GM11168 (cell line): ENCODE results near the gene AADAC.
"Not testable (repeated sequence)": the region's sequence is repeated elsewhere in the genome, so short reads cannot be mapped to it uniquely, and the experiment has no call there.

Source experiments
- in situ Hi-C: fragments of 300-500 bp; cut with MboI; formaldehyde crosslinking; loops from one replicate; pipeline ENCODE4 v1.12.0; 2022; ENCODE audit warnings: low sequenced_read_pairs; ENCODE audit not compliant: unreplicated experiment

Gene AADAC

DNA sequence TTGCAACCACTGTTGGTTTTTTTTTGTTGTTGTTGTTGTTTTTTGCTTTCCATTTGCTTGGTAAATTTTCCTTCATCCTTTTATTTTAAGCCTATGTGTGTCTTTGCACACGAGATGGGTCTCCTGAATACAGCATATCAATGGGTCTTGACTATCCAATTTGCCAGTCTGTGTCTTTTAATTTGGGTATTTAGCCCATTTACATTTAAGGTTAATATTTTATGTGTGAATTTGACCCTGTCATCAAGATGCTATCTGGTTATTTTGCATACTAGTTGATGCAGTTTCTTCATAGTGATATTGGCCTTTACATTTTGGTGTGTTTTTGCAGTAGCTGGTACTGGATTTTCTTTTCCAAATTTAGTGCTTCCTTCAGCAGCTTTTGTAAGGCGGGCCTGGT, 36.1 kb downstream of the AADAC start:
- in situ Hi-C loops = not testable (repeated sequence)

DNA sequence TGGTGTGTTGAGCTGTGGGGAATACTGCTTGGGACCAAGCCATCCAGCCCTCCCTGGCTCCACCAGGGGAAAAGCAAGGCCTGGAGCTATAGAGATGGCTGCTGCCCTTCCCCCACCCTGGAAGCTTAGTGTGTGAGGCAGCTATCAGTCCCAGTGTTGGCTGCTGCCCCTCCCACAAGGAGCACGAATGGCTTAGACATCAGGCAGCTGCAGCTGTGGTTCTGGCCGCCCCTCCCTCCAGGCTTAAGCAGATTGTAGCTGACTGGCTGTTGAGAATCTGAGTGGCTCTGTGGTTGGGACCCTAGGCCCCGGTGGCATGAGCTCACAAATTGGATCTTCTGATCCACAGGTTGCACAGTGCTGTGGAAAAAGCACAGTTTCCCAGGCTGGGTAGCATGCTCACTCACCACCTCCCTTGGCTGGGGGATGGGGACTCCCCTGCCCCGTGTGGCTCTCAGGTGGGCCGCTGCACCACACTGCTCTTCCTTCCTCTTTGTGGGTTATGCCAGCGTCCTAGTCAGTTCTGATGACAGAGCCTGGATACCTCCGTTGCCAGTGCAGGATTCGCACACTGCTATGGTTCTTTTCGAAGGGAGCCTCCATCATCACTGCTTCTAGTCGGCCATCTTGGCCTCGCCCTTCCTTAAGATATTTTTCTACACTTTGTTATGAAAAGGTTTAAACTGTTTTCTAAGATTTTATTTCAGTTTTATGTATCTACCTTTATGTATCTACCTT, 38.3 kb downstream of the AADAC start:
- in situ Hi-C loops = no loop called here

DNA sequence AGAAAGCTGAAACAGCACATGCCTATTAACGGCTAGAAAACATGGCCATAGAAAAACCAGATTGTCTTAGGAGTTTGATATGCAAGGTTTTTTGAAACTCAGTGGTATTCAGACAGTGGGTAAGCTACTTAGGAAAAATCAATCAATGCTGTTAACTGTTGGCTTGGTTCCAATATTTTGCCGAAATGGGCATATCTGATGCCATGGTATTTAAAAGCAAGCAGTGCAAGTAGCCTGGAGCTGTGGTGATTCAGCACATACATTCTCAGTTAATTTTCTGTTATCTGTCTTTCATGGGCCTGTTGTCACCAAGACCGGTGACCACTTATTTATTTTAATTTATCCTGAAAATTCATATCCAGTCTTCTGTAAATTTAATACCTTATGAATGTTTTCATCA, 42.2 kb downstream of the AADAC start:
- in situ Hi-C loops = no loop called here

DNA sequence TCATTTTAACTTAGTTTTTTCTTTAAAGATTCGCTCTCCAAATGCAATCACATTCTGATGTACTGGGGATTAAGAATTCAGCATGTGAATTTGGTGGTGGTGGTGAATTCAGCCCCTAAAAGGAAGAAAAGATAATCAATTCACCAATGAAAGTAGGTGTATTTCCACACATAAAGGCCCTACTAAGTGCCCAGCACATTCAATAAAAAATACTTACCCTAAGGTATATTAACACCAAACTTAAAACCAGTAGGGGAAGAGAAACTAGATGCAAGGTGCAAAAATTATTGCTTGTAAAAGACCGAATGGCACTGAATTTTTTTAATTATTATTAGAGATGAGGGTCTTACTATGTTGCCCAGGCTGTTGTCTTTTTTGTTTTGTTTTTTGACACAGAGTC, 42.7 kb downstream of the AADAC start:
- in situ Hi-C loops = no loop called here

DNA sequence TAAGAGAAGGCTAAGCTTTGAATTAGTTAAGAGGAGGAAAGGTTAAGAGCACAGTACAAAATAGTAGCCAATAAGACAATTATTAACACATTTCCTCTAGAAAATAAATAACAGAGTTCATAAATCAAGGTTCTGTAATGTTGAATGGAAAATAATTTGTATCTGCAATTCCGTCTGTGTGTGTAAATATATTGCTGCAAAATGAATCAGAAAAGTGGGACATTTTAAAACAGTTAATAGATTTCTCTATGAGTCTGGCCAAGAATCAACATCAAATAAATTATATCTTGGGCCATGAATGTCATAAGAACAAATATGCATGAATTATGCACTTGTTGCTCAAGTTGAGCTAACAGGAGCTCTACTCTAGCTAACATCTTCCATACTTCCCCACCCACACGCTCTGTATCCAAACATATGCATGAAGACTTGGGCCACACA, 45.3 kb downstream of the AADAC start:
- in situ Hi-C loops = no loop called here

DNA sequence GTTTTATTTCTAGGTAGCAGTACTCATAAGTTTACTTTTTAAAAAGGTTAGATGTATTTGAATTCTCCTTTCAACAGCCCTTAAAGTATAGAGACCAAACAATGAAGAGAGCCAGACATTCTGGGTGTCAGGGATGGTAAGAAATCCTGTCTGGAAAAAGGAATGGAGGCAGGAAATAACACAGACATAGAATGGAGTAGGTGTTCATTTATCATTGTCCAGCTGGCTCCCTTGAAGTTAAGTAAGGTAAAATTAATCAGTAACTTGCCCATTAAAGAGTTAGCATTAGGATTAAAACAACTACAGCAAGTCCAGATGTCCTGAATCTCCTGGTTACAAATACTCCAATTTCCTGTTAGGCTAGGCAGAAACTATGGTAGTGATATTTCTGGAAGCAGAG, 46.0 kb downstream of the AADAC start:
- in situ Hi-C loops = no loop called here

DNA sequence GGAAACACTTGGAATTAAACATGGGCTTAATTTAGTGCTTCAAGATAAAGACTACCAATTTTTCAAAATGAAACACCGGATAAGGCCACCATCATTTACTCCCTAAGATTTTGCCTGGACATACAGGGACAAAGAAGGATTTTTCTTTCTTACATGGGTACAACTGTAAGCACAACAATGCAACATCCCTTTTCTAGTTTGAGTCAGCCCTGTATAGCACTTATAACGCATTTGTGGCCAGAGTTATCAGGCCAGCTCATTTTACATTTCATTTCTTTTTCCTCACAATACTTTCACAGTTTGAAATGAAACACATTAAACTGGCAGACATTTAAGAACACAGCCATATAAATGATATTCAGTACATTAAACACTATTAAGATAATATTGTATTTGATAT, 49.7 kb downstream of the AADAC start:
- in situ Hi-C loops = no loop called here

DNA sequence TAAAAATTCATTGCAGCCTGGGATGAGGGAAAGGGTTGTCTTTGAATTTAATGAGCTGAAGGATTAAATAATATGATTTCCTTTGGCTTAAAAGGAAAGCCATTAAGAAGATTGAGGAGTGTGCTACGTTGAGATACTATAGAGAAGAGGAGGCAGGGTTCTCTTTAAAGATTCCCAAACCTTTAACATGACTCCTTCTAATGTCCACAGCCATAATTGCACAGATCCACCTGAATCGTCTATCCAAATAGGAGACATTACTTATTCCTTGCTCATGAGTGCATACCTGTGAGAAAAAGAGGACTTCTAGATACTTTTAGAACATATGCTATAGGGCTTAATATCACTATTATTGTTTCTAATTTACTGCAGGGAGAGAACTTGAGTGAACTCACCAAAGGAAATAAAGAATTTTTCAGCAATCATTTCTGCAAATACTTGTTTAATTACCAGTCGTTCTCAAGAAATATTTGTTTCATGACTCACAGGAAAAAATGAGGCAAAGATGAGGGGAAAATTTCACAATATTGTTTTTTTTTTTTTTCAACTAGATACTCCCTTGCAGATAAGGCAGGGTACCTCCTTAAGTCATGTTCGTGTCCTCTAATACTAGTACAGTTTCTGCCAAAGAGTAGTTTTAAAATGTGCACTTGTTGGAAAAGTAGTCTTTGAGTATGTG, 50.6 kb downstream of the AADAC start:
- in situ Hi-C loops = no loop called here

DNA sequence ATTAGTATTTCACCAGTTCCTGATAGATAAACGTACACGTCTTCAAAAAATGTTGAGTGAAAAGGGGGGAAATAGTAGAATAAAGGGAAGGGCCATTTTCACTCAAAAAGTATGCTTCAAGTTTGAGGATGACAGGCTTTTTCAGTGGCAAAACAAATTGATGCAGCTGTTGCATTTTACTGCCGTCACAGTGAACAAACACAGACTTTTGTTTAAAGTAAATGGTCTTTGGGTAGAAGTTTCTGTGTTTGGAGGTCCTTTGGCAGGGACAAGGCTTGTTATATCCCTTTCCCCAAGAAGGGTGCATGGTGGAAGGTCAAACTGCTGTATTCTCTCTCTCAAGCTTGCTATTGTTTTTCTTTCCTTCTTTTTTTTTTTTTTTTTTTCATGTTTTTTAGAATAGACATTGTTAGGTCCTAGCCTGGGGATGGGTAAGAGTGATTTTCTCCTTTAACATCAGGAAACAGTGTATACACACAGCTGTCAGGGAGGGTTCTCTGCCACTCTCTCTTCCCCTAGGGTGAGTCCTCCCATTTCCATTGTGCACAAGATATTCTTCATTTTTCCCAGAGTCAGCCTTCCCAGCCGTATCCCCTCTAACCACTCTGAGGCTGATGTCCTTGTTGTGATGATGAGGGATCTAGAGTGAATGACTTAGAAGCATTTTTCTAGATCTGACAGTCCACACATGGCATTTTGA, 52.9 kb downstream of the AADAC start:
- in situ Hi-C loops = no loop called here

DNA sequence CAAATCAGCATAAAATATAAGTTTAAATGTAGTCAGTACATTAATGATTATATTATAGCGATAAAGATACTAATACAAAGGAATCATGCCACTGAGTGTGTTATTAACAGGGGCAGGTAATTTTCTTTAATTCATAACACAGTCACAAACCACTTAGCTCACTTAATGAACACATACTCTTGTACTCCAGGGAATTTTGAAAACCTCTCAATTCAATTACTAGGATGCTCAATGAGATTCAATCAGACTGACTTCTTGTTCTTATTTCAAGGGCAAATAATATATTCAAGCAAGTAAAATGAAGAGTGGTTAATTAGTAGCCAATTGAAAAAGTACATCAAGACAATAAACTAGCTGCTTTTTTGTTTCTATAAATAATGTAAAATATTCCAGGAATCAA, 53.8 kb downstream of the AADAC start:
- in situ Hi-C loops = no loop called here

DNA sequence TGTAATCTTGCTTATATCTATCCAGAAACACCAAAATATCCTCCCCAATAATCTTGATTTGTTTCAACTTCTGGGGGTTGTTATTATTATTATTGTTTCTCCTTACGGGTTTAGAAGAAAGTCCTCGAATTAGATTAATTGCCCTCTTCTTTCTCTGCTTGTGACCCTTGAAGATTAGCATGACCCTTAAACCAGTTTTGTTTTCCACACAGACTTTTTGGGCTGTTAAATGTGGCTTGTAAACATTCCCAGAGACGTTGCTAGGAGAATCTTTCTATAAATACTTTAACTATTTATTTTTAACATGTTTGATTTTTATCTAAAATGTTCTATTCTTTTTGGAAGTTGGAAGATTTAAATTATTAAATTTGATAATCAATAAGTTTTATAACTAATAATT, 55.3 kb downstream of the AADAC start:
- in situ Hi-C loops = no loop called here

DNA sequence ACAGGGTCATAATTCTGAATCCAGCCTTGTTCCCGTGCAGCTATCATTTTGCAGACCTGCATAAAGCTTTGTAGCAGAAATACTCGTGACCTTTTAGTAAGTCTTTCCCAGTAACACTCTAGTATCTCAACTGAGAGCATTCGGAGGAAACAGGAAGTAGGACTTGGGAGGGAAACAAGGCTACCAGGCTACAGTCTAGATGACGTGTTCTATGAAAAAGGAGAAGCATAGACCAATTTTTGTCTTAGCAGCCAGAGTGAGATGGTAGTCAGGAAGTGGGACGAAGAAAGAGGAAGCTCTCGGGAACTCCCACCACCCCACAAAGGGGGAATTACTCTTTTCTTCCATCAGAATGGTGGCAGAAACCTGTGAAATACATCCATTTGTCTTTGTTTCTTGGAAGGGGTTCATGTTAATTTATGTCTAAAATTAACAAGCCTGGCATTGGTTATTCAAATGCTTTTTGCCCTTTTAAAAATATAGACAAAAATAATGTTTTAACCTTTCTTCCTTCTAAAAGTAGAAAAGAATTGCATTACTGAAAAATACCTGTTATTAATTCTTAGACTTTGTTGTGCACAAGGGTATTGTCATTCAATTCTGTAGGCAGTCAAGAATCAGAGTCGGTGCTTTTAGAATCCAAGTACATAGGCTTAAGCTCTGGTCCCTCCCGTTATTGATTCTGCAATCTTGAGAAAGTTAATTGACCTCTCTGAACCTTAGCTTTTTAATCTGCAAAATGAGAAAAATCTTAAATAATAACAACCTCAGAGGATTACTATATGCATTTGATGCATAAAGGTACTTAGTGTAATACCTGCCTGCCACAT, 57.9 kb downstream of the AADAC start:
- in situ Hi-C loops = no loop called here

DNA sequence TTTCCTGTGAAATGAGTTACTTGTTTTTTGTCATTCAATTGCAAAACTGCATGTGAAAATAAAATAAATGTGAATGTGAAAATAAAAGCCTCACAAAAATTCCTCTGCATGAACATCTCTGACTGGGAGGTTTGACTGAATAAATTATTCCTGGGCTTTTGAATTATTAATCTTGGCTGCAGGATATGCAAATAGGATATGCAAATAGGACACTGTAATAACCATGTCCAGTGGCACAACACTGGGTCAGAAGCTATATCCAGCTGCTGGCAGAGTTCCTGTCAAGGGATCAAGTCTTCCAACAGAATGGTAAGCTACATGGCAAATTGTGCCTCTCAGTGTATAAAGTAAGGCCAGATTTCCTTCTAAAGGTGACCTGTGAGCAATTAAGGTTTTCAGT, 59.5 kb downstream of the AADAC start, which contains the start of gene SUCNR1:
Gene SUCNR1, plus strand, starts transcription at position 246 of the 400 bp plus-strand sequence. CDS start 6,250 bp downstream, outside the sequence.
- in situ Hi-C loops = no loop called here

DNA sequence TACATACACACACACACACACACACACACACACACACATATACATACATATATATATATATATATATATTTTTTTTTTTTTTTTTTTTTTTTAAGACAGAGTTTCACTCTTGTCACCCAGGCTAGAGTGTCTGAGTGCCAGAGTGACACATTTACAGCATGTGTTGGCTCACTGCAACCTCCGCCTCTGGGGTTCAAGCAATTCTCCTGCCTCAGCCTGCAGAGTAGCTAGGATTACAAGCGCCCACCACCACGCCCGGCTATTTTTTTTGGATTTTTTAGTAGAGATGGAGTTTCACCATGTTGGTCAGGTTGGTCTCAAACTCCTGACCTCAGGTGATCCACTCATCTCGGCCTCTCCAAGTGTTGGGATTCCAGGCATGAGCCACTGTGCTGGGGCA, 60.2 kb downstream of the AADAC start:
- in situ Hi-C loops = not testable (repeated sequence)

DNA sequence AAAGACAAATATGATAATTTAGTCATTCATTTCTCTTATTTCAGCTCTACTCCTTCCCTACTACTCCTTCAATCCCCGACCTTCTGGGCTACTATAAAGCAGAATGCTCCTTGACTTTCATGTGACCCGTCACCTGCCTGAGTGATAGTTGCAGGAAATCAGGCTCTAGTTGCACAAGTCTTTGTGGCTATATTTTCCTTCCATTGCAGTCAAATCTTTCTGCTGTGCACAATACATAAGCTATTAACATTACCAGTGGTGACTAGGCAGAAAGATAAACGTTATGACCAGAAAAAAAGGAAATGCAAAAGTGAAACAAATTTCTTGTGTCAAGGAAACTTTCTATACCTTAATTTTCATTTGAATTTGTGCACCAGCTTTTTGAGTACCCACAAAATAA, 61.8 kb downstream of the AADAC start:
- in situ Hi-C loops = no loop called here

DNA sequence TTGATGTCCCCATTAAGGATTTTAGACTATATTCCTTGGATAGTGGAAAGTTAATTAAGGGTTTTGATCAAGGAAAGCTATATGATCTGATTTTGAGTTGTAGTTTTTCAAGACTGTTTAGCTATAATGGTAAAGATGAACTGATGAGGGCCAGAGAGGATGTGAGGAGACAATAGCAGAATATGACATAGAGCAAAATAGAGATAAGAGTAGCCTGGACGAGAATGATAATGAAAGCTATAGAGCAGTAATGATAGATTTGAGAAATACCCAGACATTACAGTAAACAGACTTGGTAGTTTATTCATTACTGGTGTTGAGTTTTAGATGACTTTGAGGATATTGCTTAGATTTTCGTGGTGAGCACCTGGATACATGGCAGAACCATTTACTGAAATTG, 63.4 kb downstream of the AADAC start:
- in situ Hi-C loops = no loop called here
